NCI-H187 (cell line): Measurements from ENCODE around the gene DISP3.
A peak's percentile ranks its signal among the peaks of the same experiment; 100 is the strongest.

Experiments
- DNase-seq, 2 experiments: peaks; one replicate each; lab custom pipeline; 2025; lab: John Stamatoyannopoulos, UW

DISP3 gene

GRCh38 chr1:11529330-11529729 lies 50.4 kb downstream of the DISP3 start:
- DNase-seq: no peak

DNA sequence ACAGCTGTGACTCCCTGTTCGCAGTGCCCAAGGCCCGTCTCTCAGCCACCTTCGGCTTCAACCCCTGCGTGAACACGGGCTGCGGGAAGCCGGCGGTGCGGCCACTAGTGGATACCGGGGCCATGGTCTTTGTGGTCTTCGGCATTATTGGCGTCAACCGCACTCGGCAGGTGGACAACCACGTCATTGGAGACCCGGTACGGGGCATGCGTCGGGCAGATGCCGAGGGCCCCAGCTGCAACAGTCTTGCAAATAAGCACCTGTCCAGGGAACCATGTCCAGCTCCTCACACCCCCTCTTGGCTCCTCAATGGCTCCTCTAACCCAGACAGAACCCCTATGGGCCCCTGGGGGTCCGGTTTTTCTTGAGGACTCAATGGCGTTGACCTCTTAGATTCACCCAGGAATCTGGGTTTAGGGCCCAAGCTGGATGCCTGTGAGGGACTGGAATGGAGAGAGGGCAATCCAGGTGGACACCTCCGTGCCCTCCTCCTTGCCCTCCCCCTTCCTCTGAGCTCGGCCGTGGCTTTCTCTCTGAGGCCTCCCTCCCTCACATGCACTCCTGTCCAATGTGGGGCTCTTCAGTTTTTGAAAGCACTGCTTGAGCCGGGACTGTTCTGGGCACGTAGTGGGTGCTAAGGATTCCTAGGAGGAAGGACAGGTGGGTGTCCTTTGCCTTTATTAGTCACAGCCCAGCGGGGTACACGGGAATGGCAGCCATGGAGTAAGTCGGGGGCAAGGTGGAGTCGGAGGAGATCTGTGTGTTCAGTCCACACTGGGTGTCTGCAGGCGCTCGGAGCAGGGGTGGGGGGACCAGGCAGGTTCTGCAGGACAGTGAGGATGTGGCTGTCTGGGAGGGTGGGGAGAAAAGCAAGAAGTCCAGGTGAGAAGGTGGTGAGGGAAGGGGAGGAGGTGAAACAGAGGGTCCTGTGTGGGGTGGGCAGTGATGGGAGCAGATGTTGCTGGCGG lies 51.1 kb downstream of the DISP3 start:
- DNase-seq: no peak

DNA sequence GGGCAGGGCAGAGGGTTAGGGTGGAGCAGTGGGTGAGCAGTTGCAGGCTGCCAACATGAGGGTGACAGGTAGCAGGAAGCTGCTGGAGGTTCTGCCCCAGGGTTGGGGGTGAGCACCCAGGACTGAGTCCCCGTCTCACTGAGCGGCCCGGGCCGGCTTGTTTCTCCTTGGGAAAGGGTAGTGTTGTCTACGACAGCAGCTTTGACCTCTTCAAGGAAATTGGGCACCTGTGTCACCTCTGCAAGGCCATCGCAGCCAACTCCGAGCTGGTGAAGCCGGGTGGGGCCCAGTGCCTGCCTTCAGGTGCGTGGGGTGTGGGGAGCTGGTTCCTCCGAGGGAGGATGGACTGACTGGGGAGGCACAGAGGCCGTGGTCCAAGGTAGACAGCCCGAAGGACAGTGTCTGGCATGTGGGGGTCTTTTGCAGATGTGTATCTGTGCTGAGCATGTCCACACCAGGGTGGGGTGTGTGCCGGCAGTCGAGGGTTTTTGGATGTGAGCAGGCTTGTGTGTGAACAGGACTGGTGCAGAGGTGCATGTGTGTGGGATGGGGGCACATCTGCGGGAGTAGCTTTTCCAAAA lies 51.9 kb downstream of the DISP3 start:
- DNase-seq: no peak

GRCh38 chr1:11531314-11531870 lies 52.4 kb downstream of the DISP3 start:
- DNase-seq: no peak

DNA sequence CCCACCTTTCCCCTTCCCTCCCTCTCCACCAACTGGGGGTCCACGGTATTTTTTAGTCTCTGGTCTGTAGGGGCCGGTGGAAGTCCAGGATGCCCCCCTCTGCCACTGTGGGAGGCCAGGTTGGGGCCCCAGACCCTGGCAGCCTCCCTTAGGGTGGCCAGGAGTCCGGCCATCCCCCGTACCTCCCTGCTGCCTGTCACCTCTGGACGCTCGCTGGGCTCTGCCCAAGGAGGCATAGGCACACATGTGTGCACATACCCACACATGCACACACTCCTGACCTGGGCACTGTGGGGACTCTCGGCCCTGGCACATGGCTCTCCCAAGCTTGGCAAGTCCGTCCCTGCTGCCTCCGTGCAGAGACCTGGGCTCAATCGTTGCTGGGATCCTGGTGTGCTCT lies 53.0 kb downstream of the DISP3 start:
- DNase-seq: no peak

DNA sequence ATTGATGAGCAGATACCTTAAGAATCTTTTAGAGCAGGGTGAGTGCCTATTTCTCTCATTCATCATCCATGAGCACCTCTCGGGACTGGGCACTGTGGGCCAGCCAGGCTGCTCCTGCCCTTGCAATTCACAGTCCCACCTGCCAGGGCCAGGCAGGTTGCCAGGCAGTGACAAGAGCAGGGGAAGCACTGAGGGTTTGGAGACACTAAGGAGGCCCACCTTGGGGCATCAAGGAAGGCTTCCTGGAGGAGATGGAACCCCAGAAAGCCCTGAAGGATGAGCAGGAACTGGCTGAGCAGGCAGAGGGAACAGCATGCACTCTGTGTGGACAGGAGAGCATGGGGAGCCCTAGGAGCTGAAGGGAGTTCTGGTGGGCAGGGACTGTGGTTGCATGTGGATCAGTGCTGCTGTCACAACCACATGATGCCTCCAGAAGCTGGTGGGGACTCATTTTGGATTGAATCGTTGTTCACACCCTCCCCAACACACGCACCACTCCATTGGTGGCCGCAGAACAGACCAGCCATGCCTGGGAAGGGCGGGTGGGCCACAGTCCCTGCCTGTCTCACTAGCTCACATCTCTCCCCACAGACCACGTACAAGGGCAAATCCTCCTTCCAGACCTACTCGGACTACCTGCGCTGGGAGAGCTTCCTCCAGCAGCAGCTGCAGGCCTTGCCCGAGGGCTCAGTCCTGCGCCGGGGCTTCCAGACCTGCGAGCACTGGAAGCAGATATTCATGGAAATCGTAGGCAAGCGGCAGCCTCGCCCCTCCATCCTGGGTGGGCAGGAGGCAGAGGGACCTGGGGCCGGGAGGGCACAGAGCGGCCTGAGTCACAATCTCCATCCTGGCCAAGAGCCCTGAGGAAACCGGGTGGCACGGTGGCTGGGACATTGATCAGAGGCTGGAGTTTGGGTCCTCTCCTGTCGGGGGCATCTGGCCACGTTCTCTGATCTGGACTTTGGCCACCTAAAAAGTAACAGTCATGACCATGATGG lies 55.1 kb downstream of the DISP3 start:
- DNase-seq: no peak

DNA sequence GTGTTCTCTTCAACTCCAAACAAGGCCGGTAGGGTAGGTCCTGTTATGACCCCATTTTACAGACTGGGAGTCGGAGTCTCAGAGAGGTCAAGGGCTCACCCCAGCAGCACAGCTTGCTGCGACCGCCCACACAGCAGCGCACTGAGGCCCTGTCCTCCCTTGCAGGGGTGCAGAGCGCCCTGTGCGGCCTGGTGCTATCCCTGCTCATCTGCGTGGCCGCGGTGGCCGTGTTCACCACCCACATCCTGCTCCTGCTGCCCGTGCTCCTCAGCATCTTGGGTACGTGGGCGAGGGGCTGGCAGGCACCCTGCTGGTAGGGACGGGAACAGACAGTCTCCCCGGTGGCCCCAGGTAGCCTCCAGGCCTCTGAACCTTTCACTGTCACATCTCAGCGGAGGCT lies 55.9 kb downstream of the DISP3 start:
- DNase-seq: no peak

- DNase-seq: no peak
These were observed 56.4 kb downstream of the DISP3 start for GRCh38 chr1:11535316-11535715.

- DNase-seq: no peak
These were observed 57.0 kb downstream of the DISP3 start for GRCh38 chr1:11535761-11536572.

DNA sequence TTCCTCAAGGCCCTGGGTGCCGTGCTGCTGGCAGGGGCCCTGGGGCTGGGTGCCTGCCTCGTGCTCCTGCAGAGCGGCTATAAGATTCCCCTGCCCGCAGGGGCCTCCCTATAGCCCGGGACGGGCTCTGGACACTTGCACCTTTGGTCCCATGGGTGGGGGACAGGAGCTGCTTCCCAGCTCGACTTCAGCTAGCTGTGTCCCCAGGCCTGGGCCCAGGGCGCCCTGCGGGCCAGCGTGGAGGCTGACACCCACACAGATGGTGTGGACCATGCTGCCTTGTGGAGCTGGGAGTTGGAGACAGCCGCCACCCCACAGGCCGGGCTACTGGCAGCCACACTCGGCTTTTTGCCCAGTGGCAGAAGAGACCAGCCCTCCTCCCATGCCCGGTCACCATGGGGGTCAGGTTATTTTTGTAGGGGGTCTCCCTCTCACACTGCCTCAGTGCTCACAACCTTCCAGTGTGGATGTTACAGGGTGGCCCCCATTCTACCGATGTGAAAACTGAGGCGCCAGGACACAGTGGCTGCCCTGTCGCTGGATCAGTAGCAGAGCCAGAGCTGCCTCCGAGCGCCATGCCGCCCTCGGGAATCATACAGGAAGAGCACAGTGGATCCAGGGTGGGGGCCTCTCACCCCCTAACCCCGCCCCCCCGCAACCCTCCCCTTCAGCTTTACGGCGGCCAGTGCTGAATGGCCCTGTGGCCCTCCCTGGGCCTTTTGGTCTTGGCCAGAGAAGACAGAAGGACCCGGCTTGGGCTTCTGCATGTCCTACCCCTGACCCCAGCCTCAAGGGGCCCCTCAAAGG lies 57.8 kb downstream of the DISP3 start:
- no peak for DNase-seq

- DNase-seq: no peak
These were observed 58.4 kb downstream of the DISP3 start for GRCh38 chr1:11537380-11537764.

GRCh38 chr1:11537854-11538591 lies 59.1 kb downstream of the DISP3 start:
- DNase-seq: no peak

DNA sequence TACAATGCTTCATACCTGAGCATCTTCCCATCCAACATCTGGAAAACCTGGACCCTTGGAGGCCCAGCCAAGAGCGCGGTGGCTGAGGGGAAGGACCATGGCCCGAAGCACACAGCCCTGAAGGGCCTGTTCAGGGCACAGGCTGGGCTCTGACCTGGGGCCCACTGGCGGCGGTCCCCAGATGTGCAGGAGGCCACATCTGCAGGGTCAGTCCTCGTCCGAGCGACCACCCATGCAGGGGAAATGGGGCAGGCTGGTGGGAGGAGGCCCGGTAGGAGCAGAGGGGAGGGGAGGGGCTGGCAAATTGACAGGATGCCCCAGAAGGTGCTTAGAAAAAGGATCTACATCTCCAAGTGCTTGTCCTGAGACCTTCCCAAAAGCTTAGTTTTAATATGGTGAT lies 59.9 kb downstream of the DISP3 start:
- no peak for DNase-seq

- DNase-seq: no peak
These were observed 61.2 kb downstream of the DISP3 start for GRCh38 chr1:11539850-11540772.

DNA sequence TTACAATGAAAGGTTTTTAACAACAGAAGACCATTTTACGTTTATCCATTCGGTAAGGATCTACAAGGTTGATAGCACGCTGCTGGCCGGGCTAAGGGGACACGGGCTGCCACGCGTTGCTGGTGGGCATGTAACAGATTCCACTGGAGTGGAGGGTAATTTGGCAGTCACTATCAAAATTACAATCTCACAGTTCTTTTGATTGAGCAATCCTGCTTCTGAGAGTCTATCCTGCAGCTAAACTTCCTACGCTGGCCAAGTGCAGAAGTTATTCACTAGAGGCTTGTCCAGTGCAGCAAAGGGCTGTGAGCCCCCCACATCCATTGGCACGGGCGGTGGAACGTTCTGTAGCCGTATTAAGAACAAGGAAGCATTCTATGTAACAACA lies 61.8 kb downstream of the DISP3 start:
- DNase-seq: no peak

DNA sequence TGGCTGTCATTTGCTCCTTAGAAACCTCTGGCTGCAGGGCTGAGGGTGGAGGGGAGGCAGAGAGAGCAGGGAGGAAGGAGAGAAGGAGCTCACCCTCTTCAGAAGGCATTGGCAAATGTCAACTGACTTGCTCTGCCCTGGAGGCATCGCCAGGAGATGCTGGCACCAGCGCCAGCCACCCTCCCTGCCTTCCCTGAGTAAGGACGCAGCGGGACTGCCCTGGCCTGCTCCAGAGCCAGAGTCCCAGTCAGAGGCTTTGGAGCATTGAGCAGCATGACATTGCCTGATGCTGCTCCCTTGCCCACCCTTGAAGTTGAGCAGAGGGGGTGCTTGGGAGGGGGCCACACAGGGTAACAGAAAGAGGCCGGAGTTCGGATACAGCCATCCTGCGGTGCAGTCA lies 62.3 kb downstream of the DISP3 start:
- no peak for DNase-seq

DNA sequence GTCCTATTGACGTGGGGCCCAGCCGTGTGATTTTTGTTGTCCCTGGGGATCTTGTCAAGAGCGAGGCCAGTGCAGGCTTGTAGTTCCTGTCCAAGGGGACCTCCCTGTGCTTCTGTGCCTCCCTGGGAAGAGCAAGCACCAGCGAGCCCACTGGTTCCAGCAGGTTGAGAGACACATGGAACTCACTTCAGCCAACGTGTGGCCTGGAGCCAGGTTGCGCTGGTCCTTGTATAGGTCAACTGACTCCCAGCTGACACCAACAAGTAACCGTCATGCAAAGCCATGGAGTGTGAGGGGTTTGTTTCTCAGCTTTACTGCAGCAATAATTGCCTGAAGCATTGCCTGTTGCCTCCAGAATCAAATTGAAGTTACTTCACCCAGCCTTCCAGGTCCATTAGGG lies 63.0 kb downstream of the DISP3 start:
- peak in 1 of 2 experiments; percentile 10 for DNase-seq

GRCh38 chr1:11543392-11543791 lies 64.4 kb downstream of the DISP3 start:
- DNase-seq: no peak
